Prostate gland (tissue), 2 donors: ENCODE measurements around the gene CHRND.

Source experiments
- POLR2A ChIP-seq: fragments of 450-650 bp; IDR thresholded peaks from one replicate; pipeline ENCODE4 v1.6.1; 2016; ENCODE audit warnings: antibody characterized with exemption, mild to moderate bottlenecking
- POLR2AphosphoS5 ChIP-seq: sonication (generic); formaldehyde crosslinking; IDR thresholded peaks from one replicate; pipeline ENCODE4 v1.6.1; 2017; ENCODE audit warnings: antibody characterized with exemption
- TF ChIP-seq, protein P1 (sequence below), 4 experiments: fragments of 200-600 bp in 2 of 4; fragments of 450-650 bp in 2 of 4; sonication (generic) in 2 of 4; IDR thresholded peaks; 1 replicate in 3 of 4; 2 replicates in 1 of 4; pipeline ENCODE4 v1.5.1; 2016 to 2019; ENCODE audit warnings: antibody characterized with exemption in 4 of 4, mild to moderate bottlenecking in 2 of 4, moderate library complexity in 2 of 4

- TF ChIP-seq, protein P1, sequence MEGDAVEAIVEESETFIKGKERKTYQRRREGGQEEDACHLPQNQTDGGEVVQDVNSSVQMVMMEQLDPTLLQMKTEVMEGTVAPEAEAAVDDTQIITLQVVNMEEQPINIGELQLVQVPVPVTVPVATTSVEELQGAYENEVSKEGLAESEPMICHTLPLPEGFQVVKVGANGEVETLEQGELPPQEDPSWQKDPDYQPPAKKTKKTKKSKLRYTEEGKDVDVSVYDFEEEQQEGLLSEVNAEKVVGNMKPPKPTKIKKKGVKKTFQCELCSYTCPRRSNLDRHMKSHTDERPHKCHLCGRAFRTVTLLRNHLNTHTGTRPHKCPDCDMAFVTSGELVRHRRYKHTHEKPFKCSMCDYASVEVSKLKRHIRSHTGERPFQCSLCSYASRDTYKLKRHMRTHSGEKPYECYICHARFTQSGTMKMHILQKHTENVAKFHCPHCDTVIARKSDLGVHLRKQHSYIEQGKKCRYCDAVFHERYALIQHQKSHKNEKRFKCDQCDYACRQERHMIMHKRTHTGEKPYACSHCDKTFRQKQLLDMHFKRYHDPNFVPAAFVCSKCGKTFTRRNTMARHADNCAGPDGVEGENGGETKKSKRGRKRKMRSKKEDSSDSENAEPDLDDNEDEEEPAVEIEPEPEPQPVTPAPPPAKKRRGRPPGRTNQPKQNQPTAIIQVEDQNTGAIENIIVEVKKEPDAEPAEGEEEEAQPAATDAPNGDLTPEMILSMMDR (IDR thresholded peaks at IDR 0.05): no peak
- no peak for TF ChIP-seq POLR2A
- TF ChIP-seq POLR2AphosphoS5: no peak
Observed at GRCh38 chr2:232508251-232508650, 17.7 kb upstream of the CHRND start.
